GM13976 (cell line): ENCODE data around the gene WDFY4.

Source experiments
- DNase-seq: peaks from one replicate; pipeline ENCODE4 v3.0.0; 2012; ENCODE audit warnings: low spot score
- in situ Hi-C: fragments of 300-500 bp; cut with MboI; formaldehyde crosslinking; loops from one replicate; pipeline ENCODE4 v1.12.0; 2022; ENCODE audit warnings: low sequenced_read_pairs, mixed read lengths, inconsistent platforms; ENCODE audit not compliant: unreplicated experiment
- TF ChIP-seq, protein P1 (sequence below): IDR thresholded peaks from 2 replicates; pipeline ENCODE4 v1.5.1; 2012; ENCODE audit warnings: borderline replicate concordance, mild to moderate bottlenecking; ENCODE audit not compliant: insufficient read depth; ENCODE audit errors: extremely low read depth, missing control alignments, control extremely low read depth

Gene WDFY4

GRCh38 chr10:48843198-48843597, 158.5 kb downstream of the WDFY4 start:
- in situ Hi-C loops = no loop called here
- TF ChIP-seq, protein P1, sequence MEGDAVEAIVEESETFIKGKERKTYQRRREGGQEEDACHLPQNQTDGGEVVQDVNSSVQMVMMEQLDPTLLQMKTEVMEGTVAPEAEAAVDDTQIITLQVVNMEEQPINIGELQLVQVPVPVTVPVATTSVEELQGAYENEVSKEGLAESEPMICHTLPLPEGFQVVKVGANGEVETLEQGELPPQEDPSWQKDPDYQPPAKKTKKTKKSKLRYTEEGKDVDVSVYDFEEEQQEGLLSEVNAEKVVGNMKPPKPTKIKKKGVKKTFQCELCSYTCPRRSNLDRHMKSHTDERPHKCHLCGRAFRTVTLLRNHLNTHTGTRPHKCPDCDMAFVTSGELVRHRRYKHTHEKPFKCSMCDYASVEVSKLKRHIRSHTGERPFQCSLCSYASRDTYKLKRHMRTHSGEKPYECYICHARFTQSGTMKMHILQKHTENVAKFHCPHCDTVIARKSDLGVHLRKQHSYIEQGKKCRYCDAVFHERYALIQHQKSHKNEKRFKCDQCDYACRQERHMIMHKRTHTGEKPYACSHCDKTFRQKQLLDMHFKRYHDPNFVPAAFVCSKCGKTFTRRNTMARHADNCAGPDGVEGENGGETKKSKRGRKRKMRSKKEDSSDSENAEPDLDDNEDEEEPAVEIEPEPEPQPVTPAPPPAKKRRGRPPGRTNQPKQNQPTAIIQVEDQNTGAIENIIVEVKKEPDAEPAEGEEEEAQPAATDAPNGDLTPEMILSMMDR = no peak

GRCh38 chr10:48844616-48845015, 159.9 kb downstream of the WDFY4 start:
- in situ Hi-C loops = no loop called here
- TF ChIP-seq, protein P1 = no peak
- DNase-seq = no peak

More at GRCh38 chr10:48843198-48843597, 158.5 kb downstream of the WDFY4 start:
- no peak for DNase-seq

DNA sequence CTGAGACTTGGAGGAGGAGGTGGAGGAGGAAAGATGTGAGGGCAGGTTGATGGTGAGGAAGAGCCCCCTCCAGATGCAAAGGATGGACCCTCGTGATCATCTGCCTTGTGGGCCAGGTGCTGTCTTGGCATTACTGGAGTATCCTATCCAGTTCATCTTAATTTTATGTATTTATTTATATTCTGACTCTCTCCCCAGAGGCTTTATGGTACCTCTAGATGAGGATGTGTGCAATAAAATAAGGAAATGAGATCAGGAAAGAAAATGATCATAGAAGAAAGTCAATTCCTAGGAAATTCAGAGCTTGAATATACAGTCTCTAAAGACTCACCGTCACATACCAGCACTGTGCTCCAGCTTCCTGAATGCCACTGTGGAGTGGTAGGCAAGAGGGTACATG, 160.8 kb downstream of the WDFY4 start:
- TF ChIP-seq, protein P1 = no peak
- no peak for DNase-seq
- in situ Hi-C loops = no loop called here

DNA sequence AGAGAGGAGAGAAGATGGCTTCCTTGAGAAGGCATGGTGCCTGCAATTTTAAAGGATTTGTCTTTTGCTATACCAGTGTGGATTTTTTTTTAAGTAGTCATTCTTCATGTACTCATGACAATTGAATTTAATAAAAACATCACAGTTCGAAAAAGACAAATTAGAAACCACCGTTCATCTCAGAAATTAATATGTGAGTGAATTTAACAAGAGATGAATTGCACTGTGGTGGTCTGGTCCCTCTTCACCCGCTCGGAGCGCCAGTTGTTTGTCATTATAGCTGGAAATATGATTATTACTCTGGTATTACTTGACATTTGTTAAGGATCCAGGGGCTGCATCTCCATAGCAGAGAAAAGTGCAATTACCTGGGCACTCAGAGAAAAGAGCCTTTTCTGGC, 163.0 kb downstream of the WDFY4 start:
- in situ Hi-C loops = no loop called here
- no peak for DNase-seq
- TF ChIP-seq, protein P1 = no peak

- TF ChIP-seq, protein P1 = no peak
- in situ Hi-C loops = no loop called here
- no peak for DNase-seq
Measured at GRCh38 chr10:48856855-48857254, 172.2 kb downstream of the WDFY4 start.

GRCh38 chr10:48872234-48872633, 187.6 kb downstream of the WDFY4 start:
- TF ChIP-seq, protein P1 = no peak
- in situ Hi-C loops = no loop called here
- DNase-seq = no peak

DNA sequence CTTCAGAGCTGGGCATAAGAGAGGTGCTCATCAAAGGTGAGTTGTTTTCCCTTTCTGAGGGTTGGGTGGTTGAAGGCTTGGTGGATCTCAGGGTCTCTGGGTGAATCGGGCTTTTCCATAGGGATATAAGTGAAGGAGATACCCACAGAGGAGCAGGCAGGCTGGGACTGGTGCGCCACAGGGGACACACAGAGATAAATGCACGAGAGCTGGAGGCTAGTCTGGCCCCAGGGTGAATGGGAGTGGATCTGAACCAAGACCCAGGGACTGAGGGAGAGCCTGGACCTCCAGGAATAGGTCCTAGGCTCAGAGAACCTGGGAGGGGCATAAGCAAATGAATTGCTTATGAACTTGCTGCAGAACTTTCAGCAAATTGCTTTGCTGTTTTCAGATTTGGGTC, 193.4 kb downstream of the WDFY4 start:
- in situ Hi-C loops = no loop called here
- TF ChIP-seq, protein P1 = no peak
- DNase-seq = peak; percentile 7
